Measurements from ENCODE around the gene PLCH2. TPM values are rescaled to one million over a fixed set of nuclear protein-coding genes. Genes with fewer than 3 reads are reported as not detected.

PLCH2 gene
- total and polyA plus RNA-seq, 4 donors, result 2.1 to 7.9 (median 3.4) TPM

- 77 to 85% methylated on average over 10 of the region's 10 CpGs for WGBS, 2 donors
- Histone ChIP-seq H3K27ac (ENCODE audit: low read depth in 1 of 2, low read length in 1 of 2) (no peak overlapping the region), H3K4me1 (ENCODE audit: control insufficient read depth in 5 of 5, insufficient read depth in 5 of 5, low read length in 5 of 5) (peaks cover 0 to 25% (median 0%) of the 10 kb centered on the region in 5 donors), H3K9me3 (ENCODE audit: control insufficient read depth in 4 of 4, insufficient read depth in 3 of 4, low read length in 3 of 4) (peaks cover 0 to 17% (median 2%) of the 10 kb centered on the region in 4 donors), H3K4me3 (no peak overlapping the region), H3K36me3 (ENCODE audit: control insufficient read depth in 4 of 4, insufficient read depth in 4 of 4, low read length in 4 of 4) (no peaks in the 10 kb centered on the region), H3K9ac (ENCODE audit: insufficient read depth in 1 of 2, low read length in 2 of 2) (no peak overlapping the region), H3K27me3 (ENCODE audit: control insufficient read depth in 3 of 3, insufficient read depth in 3 of 3, low read length in 2 of 3) (peaks cover 0 to 4% (median 0%) of the 10 kb centered on the region in 3 donors)
- no peak for ATAC-seq (ENCODE audit: insufficient read depth, low FRiP score)
- TF ChIP-seq CTCF (IDR thresholded peaks at IDR 0.05; ENCODE audit: control extremely low read depth, extremely low read depth), result no peak
- DNase-seq, result no peak
Observed at GRCh38 chr1:2427976-2428375, 48.1 kb upstream of the PLCH2 start.

- Histone ChIP-seq H3K4me1 (ENCODE audit: control insufficient read depth in 5 of 5, insufficient read depth in 5 of 5, low read length in 5 of 5) (peaks cover 0 to 25% (median 0%) of the 10 kb centered on the region in 5 donors), H3K9me3 (ENCODE audit: control insufficient read depth in 4 of 4, insufficient read depth in 3 of 4, low read length in 3 of 4) (peaks cover 0 to 13% (median under 1%) of the 10 kb centered on the region in 4 donors), H3K4me3 (no peak overlapping the region), H3K27me3 (ENCODE audit: control insufficient read depth in 3 of 3, insufficient read depth in 3 of 3, low read length in 2 of 3) (peaks cover 0 to 9% (median 0%) of the 10 kb centered on the region in 3 donors), H3K27ac (ENCODE audit: low read depth in 1 of 2, low read length in 1 of 2) (no peak overlapping the region), H3K36me3 (ENCODE audit: control insufficient read depth in 4 of 4, insufficient read depth in 4 of 4, low read length in 4 of 4) (no peaks in the 10 kb centered on the region), H3K9ac (ENCODE audit: insufficient read depth in 1 of 2, low read length in 2 of 2) (no peak overlapping the region)
- 89 to 90% methylated on average over 27 to 28 of the region's 28 CpGs for WGBS, 2 donors
- ATAC-seq (ENCODE audit: insufficient read depth, low FRiP score) (no peak), DNase-seq (no peak)
- TF ChIP-seq CTCF (IDR thresholded peaks at IDR 0.05; ENCODE audit: control extremely low read depth, extremely low read depth), result no peak
Observed at GRCh38 chr1:2428490-2428889, 47.6 kb upstream of the PLCH2 start.

GRCh38 chr1:2429780-2430591, 46.1 kb upstream of the PLCH2 start:
- H3K27ac ChIP-seq (ENCODE audit: low read depth in 1 of 2, low read length in 1 of 2), result no peak overlapping the region
- H3K27me3 ChIP-seq (ENCODE audit: control insufficient read depth in 3 of 3, insufficient read depth in 3 of 3, low read length in 2 of 3), result peaks cover 0 to 18% (median 0%) of the 10 kb centered on the region in 3 donors
- ATAC-seq (ENCODE audit: insufficient read depth, low FRiP score) (no peak), DNase-seq (peak in 2 of 3 donors; percentile 42 to 81)
- no peak overlapping the region for H3K4me3 ChIP-seq
- H3K9ac ChIP-seq (ENCODE audit: insufficient read depth in 1 of 2, low read length in 2 of 2), result no peak overlapping the region
- peaks cover 0 to 25% (median 0%) of the 10 kb centered on the region in 5 donors for H3K4me1 ChIP-seq (ENCODE audit: control insufficient read depth in 5 of 5, insufficient read depth in 5 of 5, low read length in 5 of 5)
- TF ChIP-seq CTCF (IDR thresholded peaks at IDR 0.05; ENCODE audit: control extremely low read depth, extremely low read depth), result no peak
- peaks cover 0 to 14% (median 0%) of the 10 kb centered on the region in 4 donors for H3K9me3 ChIP-seq (ENCODE audit: control insufficient read depth in 4 of 4, insufficient read depth in 3 of 4, low read length in 3 of 4)
- WGBS, 2 donors, result 76 to 78% methylated on average over 20 of the region's 20 CpGs
- H3K36me3 ChIP-seq (ENCODE audit: control insufficient read depth in 4 of 4, insufficient read depth in 4 of 4, low read length in 4 of 4), result no peaks in the 10 kb centered on the region
